A673 (cell line): ENCODE data around the gene ASGR2. TPM values are rescaled to one million over a fixed set of nuclear protein-coding genes. Genes with fewer than 3 reads are reported as not detected.

Experiments used
- BruUV-seq: library from RNA; stranded (reverse); fragments of 400-500 nt; replicated peaks from 2 replicates; lab custom pipeline; 2021; lab: Mats Ljungman, UMichigan
- CTCF ChIA-PET: fragments of 300-600 bp; sonication (Branson Sonifier 250); formaldehyde crosslinking; loops from one replicate; lab custom pipeline; 2022; ENCODE audit warnings: antibody characterized with exemption; lab: Charles Lee
- POLR2A ChIA-PET: fragments of 300-600 bp; sonication (Branson Sonifier 250); formaldehyde crosslinking; loops from one replicate; lab custom pipeline; 2022; ENCODE audit warnings: antibody characterized with exemption; ENCODE audit not compliant: low non-redundant PET; lab: Charles Lee
- DNase-seq: peaks from one replicate; pipeline ENCODE4 v3.0.0-alpha.2; 2015; ENCODE audit warnings: low spot score
- H3K27ac ChIP-seq: fragments of 200-600 bp; sonication (generic); 2 replicates; pipeline ENCODE4 v1.5.1; 2016; ENCODE audit warnings: mixed run types, low read depth, mild to moderate bottlenecking, mixed read lengths, antibody characterized with exemption, low read length; ENCODE audit not compliant: poor library complexity, severe bottlenecking
- H3K27me3 ChIP-seq: fragments of 200-600 bp; sonication (generic); replicated peaks from 2 replicates; pipeline ENCODE4 v1.6.1; 2017; ENCODE audit warnings: mixed run types, low read depth, mild to moderate bottlenecking, mixed read lengths, antibody characterized with exemption, low read length; ENCODE audit not compliant: insufficient read depth, poor library complexity
- H3K36me3 ChIP-seq: fragments of 200-600 bp; sonication (generic); 2 replicates; pipeline ENCODE4 v1.6.1; 2016; ENCODE audit warnings: mixed run types, mild to moderate bottlenecking, mixed read lengths, antibody characterized with exemption, low read length; ENCODE audit not compliant: insufficient read depth, poor library complexity, severe bottlenecking
- H3K4me1 ChIP-seq: fragments of 200-600 bp; sonication (generic); 2 replicates; pipeline ENCODE4 v1.6.1; 2017; ENCODE audit warnings: mixed run types, mild to moderate bottlenecking, mixed read lengths, antibody characterized with exemption, low read length; ENCODE audit not compliant: insufficient read depth, poor library complexity, severe bottlenecking
- H3K4me3 ChIP-seq: fragments of 200-600 bp; sonication (generic); 2 replicates; pipeline ENCODE4 v1.5.1; 2016; ENCODE audit warnings: low read depth, mixed run types, mild to moderate bottlenecking, mixed read lengths, low read length; ENCODE audit not compliant: poor library complexity, severe bottlenecking
- H3K9me3 ChIP-seq: fragments of 200-600 bp; sonication (generic); 2 replicates; pipeline ENCODE4 v1.6.1; 2016; ENCODE audit warnings: mixed run types, low read depth, mild to moderate bottlenecking, mixed read lengths, antibody characterized with exemption, low read length; ENCODE audit not compliant: poor library complexity, severe bottlenecking
- EZH2 ChIP-seq: fragments of 200-600 bp; sonication (generic); IDR thresholded peaks from 2 replicates; pipeline ENCODE4 v1.6.1; 2017; ENCODE audit warnings: borderline replicate concordance, low read depth, mild to moderate bottlenecking, mixed read lengths, antibody characterized with exemption, low read length; ENCODE audit not compliant: poor library complexity, severe bottlenecking
- intact Hi-C: fragments of 100-400 bp; cut with micrococcal nuclease; formaldehyde crosslinking; loops from one replicate; pipeline ENCODE4 v1.10.0; 2022; ENCODE audit not compliant: unreplicated experiment
- total RNA-seq: library from RNA; stranded (reverse); gene quantifications from 2 replicates; pipeline ENCODE4 v1.2.3, GENCODE V29; 2021
- TF ChIP-seq, protein P1 (sequence below): fragments of 300-800, 200-600 bp; sonication (generic); conservative IDR thresholded peaks from 2 replicates; pipeline ENCODE4 v1.5.1; 2017; ENCODE audit warnings: low read depth, mild to moderate bottlenecking, antibody characterized with exemption, low read length, moderate library complexity, mixed read lengths

ASGR2 gene
- total RNA-seq, 1 experiment from 2014 or later: not detected

- no TSS peak for BruUV-seq
- ChIA-PET CTCF (no interaction called here), POLR2A (no interaction called here)
- H3K27me3 ChIP-seq: no peaks in the 10 kb centered on the region
- DNase-seq: no peak
- no peaks in the 10 kb centered on the region for H3K4me1 ChIP-seq
- peaks cover 6% of the 10 kb centered on the region for H3K9me3 ChIP-seq
- no peak for TF ChIP-seq EZH2
- TF ChIP-seq, protein P1, sequence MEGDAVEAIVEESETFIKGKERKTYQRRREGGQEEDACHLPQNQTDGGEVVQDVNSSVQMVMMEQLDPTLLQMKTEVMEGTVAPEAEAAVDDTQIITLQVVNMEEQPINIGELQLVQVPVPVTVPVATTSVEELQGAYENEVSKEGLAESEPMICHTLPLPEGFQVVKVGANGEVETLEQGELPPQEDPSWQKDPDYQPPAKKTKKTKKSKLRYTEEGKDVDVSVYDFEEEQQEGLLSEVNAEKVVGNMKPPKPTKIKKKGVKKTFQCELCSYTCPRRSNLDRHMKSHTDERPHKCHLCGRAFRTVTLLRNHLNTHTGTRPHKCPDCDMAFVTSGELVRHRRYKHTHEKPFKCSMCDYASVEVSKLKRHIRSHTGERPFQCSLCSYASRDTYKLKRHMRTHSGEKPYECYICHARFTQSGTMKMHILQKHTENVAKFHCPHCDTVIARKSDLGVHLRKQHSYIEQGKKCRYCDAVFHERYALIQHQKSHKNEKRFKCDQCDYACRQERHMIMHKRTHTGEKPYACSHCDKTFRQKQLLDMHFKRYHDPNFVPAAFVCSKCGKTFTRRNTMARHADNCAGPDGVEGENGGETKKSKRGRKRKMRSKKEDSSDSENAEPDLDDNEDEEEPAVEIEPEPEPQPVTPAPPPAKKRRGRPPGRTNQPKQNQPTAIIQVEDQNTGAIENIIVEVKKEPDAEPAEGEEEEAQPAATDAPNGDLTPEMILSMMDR: no peak
- no peaks in the 10 kb centered on the region for H3K36me3 ChIP-seq
- no peak overlapping the region for H3K27ac ChIP-seq
- no peak overlapping the region for H3K4me3 ChIP-seq
- intact Hi-C loops: no loop called here
Observed at GRCh38 chr17:7070712-7071111, 43.9 kb downstream of the ASGR2 start.

GRCh38 chr17:7068268-7068667 is 46.4 kb downstream of the ASGR2 start:
- Histone ChIP-seq H3K27me3 (no peaks in the 10 kb centered on the region), H3K27ac (no peak overlapping the region), H3K9me3 (peaks cover 6% of the 10 kb centered on the region), H3K4me3 (no peak overlapping the region), H3K36me3 (no peaks in the 10 kb centered on the region), H3K4me1 (no peaks in the 10 kb centered on the region)
- intact Hi-C loops: no loop called here
- no peak for TF ChIP-seq EZH2
- TF ChIP-seq, protein P1: no peak
- no peak for DNase-seq
- BruUV-seq: no TSS peak
- POLR2A ChIA-PET: no interaction called here
- CTCF ChIA-PET: no interaction called here

DNA sequence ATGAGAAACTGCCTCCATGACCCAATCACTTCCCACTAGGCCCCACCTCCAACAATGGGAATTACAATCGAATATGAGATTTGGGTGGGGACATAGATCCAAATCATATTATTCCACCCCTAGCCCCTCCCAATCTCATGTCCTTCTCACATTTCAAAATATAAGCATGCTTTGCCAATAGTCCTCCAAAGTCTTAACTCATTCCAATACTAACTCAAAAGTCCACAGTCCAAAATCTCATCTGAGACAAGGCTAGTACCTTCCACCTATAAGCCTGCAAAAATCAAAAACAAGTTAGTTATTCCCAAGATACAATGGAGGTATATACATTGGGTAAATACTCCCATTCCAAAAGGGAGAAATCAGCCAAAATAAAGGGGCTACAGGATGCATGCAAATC is 47.4 kb downstream of the ASGR2 start:
- no peak for DNase-seq
- BruUV-seq: no TSS peak
- no peak overlapping the region for H3K27ac ChIP-seq
- H3K4me1 ChIP-seq: no peaks in the 10 kb centered on the region
- peaks cover 6% of the 10 kb centered on the region for H3K9me3 ChIP-seq
- CTCF ChIA-PET: no interaction called here
- TF ChIP-seq, protein P1: no peak
- no peak for TF ChIP-seq EZH2
- no peak overlapping the region for H3K4me3 ChIP-seq
- POLR2A ChIA-PET: no interaction called here
- H3K27me3 ChIP-seq: no peaks in the 10 kb centered on the region
- intact Hi-C loops: no loop called here
- no peaks in the 10 kb centered on the region for H3K36me3 ChIP-seq
